ENCODE results near the gene XPR1.

DNA sequence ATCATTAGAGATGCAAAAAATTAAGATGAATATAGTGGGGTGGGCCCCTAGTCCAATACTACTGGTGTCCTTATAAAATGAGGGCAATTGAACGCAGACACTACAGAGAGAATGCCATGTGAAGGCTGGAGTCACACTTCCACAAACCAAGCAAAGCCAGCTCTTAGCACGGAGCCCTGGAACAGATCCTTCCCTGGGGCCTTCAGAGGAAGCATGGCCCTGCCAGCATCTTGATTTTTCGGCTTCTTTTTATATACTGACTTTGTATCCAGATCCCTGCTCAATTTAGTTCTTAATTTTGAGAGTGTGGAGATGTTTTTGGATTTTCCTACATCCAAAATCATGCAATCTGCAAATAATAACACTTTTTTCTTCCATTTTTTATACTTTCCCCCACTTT lies 270.7 kb downstream of the XPR1 start:
- no peak for TF ChIP-seq POLR2A (IDR thresholded peaks at IDR 0.05)
- TF ChIP-seq, protein P1, sequence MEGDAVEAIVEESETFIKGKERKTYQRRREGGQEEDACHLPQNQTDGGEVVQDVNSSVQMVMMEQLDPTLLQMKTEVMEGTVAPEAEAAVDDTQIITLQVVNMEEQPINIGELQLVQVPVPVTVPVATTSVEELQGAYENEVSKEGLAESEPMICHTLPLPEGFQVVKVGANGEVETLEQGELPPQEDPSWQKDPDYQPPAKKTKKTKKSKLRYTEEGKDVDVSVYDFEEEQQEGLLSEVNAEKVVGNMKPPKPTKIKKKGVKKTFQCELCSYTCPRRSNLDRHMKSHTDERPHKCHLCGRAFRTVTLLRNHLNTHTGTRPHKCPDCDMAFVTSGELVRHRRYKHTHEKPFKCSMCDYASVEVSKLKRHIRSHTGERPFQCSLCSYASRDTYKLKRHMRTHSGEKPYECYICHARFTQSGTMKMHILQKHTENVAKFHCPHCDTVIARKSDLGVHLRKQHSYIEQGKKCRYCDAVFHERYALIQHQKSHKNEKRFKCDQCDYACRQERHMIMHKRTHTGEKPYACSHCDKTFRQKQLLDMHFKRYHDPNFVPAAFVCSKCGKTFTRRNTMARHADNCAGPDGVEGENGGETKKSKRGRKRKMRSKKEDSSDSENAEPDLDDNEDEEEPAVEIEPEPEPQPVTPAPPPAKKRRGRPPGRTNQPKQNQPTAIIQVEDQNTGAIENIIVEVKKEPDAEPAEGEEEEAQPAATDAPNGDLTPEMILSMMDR (IDR thresholded peaks at IDR 0.05) = no peak
